ENCODE measurements around the gene RCL1. TPM values are rescaled to one million over a fixed set of nuclear protein-coding genes. Genes with fewer than 3 reads are reported as not detected.
A peak's percentile ranks its signal among the peaks of the same experiment; 100 is the strongest.

Gene RCL1
- total and polyA plus RNA-seq, 2 of the 13 experiments (the other 11 are each of a cell fraction or from before 2014, with no cell fraction given): 22.3 to 31.6 TPM

DNA sequence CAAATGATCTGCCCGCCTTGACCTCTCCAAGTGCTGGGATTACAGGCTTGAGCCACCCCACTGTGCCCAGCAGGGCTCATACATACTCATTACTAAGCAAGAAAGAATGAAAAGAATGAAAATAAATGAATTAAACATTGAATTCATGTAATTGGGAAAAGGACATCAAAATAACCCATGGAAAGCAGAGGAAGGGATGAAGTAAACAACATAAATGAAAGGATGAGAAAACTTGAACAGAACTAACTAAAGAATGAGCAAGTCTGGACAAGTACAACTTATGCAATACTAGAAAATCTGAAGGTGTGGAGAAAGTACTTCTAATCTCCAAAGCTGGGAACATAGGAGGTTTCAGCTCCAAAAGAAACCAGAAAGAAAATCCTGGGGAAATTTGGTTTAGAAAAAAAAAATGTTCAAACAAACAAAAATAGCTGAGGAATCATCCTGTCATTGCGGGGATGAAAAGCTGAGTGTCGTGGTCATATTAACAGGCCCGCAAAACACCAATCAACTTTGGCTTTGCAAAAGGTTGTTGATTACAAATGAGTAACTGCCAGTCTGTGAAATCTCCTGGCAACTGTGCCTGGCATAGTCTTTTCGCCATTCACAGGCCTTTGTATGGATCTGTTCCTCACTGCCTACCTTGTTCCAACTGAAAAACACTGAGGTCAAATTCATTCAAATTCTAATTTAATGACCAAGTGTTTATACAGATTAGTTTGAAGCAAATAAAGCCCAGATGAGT lies 49.4 kb upstream of the RCL1 start:
- CTCF ChIA-PET (ENCODE audit: low intra/inter-chr PET ratio, low total read pairs): no interaction called here
- no peak overlapping the region for H3K4me3 ChIP-seq (replicated peaks in 1 of 3; ENCODE audit: insufficient read depth in 1 of 3, low read depth in 2 of 3, low read length in 3 of 3)
- H3K36me3 ChIP-seq (replicated peaks in 1 of 2; ENCODE audit: control insufficient read depth in 1 of 2, insufficient read depth in 2 of 2, low read length in 2 of 2): no peaks in the 10 kb centered on the region
- WGBS (ENCODE audit: low lambda C conversion rate): 74% methylated on average over 5 of the region's 5 CpGs
- DNase-seq (ENCODE audit: low spot score): no peak
- TF ChIP-seq ZBTB42 (CRISPR knock-in tag; IDR thresholded peaks at IDR 0.05) (no peak), GZF1 (CRISPR knock-in tag; IDR thresholded peaks at IDR 0.05) (no peak)
- TF ChIP-seq, protein P1, sequence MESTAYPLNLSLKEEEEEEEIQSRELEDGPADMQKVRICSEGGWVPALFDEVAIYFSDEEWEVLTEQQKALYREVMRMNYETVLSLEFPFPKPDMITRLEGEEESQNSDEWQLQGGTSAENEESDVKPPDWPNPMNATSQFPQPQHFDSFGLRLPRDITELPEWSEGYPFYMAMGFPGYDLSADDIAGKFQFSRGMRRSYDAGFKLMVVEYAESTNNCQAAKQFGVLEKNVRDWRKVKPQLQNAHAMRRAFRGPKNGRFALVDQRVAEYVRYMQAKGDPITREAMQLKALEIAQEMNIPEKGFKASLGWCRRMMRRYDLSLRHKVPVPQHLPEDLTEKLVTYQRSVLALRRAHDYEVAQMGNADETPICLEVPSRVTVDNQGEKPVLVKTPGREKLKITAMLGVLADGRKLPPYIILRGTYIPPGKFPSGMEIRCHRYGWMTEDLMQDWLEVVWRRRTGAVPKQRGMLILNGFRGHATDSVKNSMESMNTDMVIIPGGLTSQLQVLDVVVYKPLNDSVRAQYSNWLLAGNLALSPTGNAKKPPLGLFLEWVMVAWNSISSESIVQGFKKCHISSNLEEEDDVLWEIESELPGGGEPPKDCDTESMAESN (CRISPR knock-in tag; conservative IDR thresholded peaks at IDR 0.05): no peak
- H3K27ac ChIP-seq (ENCODE audit: extremely low read length, insufficient read depth, low read length): no peak overlapping the region
- H3K4me2 ChIP-seq (ENCODE audit: low read depth, low read length): no peak overlapping the region
- BruUV-seq (replicated peaks): no TSS peak
- POLR2A ChIA-PET: interaction anchor here (1.7 kb wide), 1 partner anchor 64 kb away, joined by 7 read pairs; the partner anchor contains the start of gene CDC37L1
- FAIRE-seq: peak; percentile 8
- intact Hi-C loops (cut with micrococcal nuclease; ENCODE audit: unreplicated experiment): loop anchor here (5.0 kb wide), 1 partner anchor 36 kb away; no protein-coding TSS in a partner anchor
- H3K27me3 ChIP-seq (ENCODE audit: control insufficient read depth in 1 of 2, insufficient read depth in 2 of 2, low read length in 2 of 2): no peaks in the 10 kb centered on the region
- peaks cover 19% of the 10 kb centered on the region for H3K4me1 ChIP-seq (ENCODE audit: insufficient read depth, low read length)
- H3K79me2 ChIP-seq (ENCODE audit: insufficient read depth, low read length): peaks cover 21% of the 10 kb centered on the region
- no peak for ATAC-seq
- no peaks in the 10 kb centered on the region for H3K9me3 ChIP-seq (ENCODE audit: low read length)
- peaks cover 12% of the 10 kb centered on the region for H4K20me1 ChIP-seq (ENCODE audit: insufficient read depth, low read length)
- no peak overlapping the region for H3K9ac ChIP-seq (ENCODE audit: insufficient read depth, low read depth, low read length)
- H2AFZ ChIP-seq (ENCODE audit: low read length): no peak overlapping the region
- in situ Hi-C loops (cut with HindIII; ENCODE audit: extremely low pct_ligation_motif_present, low pct_unique_long_range_greater_than_20kb): no loop called here

DNA sequence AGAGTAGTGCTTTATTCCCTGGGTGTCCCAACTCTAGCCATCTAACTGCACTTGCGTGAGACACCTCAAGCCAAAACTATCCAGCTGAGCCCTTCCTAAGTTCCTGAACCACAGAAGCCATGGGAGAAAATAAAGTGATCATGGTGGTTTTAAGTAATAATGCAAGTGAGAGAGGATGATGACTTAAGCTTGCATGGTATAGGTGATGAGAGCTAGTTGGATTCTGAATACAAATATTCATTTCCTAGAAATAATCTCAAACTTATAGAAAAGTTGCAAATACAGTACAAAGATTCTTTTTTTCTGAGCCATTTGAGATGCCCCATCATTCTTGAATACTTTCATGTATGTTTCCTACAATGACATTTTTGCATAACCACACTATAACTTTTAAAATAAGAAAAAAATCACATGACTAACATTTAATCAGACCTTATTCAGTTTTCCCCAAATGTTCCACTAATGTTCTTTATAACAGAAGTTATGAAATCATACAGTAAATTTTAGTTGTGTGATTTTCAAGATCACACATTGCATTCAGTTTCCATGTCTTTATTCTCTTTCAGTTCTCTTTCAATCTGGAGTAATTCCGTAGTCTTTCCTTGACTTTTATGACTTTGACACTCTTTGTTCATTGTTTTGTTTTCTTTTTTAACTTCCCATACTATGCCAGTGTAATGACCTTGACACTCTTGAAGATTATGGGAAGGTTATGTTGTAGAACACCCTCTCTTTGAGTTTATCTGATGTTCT lies 46.3 kb upstream of the RCL1 start:
- Histone ChIP-seq H4K20me1 (ENCODE audit: insufficient read depth, low read length) (no peaks in the 10 kb centered on the region), H3K79me2 (ENCODE audit: insufficient read depth, low read length) (no peaks in the 10 kb centered on the region), H3K27me3 (ENCODE audit: control insufficient read depth in 1 of 2, insufficient read depth in 2 of 2, low read length in 2 of 2) (no peaks in the 10 kb centered on the region), H3K4me3 (replicated peaks in 1 of 3; ENCODE audit: insufficient read depth in 1 of 3, low read depth in 2 of 3, low read length in 3 of 3) (no peak overlapping the region), H3K9me3 (ENCODE audit: low read length) (no peaks in the 10 kb centered on the region), H3K4me1 (ENCODE audit: insufficient read depth, low read length) (peaks cover 18% of the 10 kb centered on the region), H3K27ac (ENCODE audit: extremely low read length, insufficient read depth, low read length) (no peak overlapping the region), H3K9ac (ENCODE audit: insufficient read depth, low read depth, low read length) (no peak overlapping the region), H3K36me3 (replicated peaks in 1 of 2; ENCODE audit: control insufficient read depth in 1 of 2, insufficient read depth in 2 of 2, low read length in 2 of 2) (no peaks in the 10 kb centered on the region), H2AFZ (ENCODE audit: low read length) (no peak overlapping the region), H3K4me2 (ENCODE audit: low read depth, low read length) (no peak overlapping the region)
- ATAC-seq (no peak), FAIRE-seq (no peak), DNase-seq (ENCODE audit: low spot score) (no peak)
- POLR2A ChIA-PET: no interaction called here
- no TSS peak for BruUV-seq (replicated peaks)
- WGBS (ENCODE audit: low lambda C conversion rate): 88% methylated on average over 2 of the region's 2 CpGs
- in situ Hi-C loops (cut with HindIII; ENCODE audit: extremely low pct_ligation_motif_present, low pct_unique_long_range_greater_than_20kb): no loop called here
- intact Hi-C loops (cut with micrococcal nuclease; ENCODE audit: unreplicated experiment): no loop called here
- CTCF ChIA-PET (ENCODE audit: low intra/inter-chr PET ratio, low total read pairs): no interaction called here
- no peak for TF ChIP-seq ZFP36L2 (CRISPR knock-in tag; IDR thresholded peaks at IDR 0.05)
- TF ChIP-seq CCDC6 (CRISPR knock-in tag; IDR thresholded peaks at IDR 0.05): no peak
- TF ChIP-seq, protein P2, sequence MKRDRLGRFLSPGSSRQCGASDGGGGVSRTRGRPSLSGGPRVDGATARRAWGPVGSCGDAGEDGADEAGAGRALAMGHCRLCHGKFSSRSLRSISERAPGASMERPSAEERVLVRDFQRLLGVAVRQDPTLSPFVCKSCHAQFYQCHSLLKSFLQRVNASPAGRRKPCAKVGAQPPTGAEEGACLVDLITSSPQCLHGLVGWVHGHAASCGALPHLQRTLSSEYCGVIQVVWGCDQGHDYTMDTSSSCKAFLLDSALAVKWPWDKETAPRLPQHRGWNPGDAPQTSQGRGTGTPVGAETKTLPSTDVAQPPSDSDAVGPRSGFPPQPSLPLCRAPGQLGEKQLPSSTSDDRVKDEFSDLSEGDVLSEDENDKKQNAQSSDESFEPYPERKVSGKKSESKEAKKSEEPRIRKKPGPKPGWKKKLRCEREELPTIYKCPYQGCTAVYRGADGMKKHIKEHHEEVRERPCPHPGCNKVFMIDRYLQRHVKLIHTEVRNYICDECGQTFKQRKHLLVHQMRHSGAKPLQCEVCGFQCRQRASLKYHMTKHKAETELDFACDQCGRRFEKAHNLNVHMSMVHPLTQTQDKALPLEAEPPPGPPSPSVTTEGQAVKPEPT (CRISPR knock-in tag; IDR thresholded peaks at IDR 0.05; ENCODE audit: low read depth): no peak
- TF ChIP-seq KLF16 (CRISPR knock-in tag; IDR thresholded peaks at IDR 0.05): no peak
- no peak for TF ChIP-seq ZBTB20 (CRISPR knock-in tag; IDR thresholded peaks at IDR 0.05; ENCODE audit: borderline replicate concordance, low read depth)
- no peak for TF ChIP-seq KLF13 (CRISPR knock-in tag; IDR thresholded peaks at IDR 0.05)

Data from HepG2 (cell line).